Measurements from ENCODE around the gene PANX2. TPM values are rescaled to one million over a fixed set of nuclear protein-coding genes. Genes with fewer than 3 reads are reported as not detected.
"Not testable (repeated sequence)": the region's sequence is repeated elsewhere in the genome, so short reads cannot be mapped to it uniquely, and the experiment has no call there.

PANX2 gene
- total RNA-seq, 1 experiment from 2014 or later, result not detected

GRCh38 chr22:50141891-50142363 lies 28.6 kb upstream of the PANX2 start:
- no peaks in the 10 kb centered on the region; the same call in 1 of the 2 replicates for H3K27me3 ChIP-seq
- H3K27ac ChIP-seq, result no peak overlapping the region
- no peaks in the 10 kb centered on the region for H3K36me3 ChIP-seq
- no peak overlapping the region for H3K4me3 ChIP-seq
- H3K4me1 ChIP-seq, result no peaks in the 10 kb centered on the region
- DNase-seq, result no peak
- no peaks in the 10 kb centered on the region for H3K9me3 ChIP-seq (replicated peaks)

DNA sequence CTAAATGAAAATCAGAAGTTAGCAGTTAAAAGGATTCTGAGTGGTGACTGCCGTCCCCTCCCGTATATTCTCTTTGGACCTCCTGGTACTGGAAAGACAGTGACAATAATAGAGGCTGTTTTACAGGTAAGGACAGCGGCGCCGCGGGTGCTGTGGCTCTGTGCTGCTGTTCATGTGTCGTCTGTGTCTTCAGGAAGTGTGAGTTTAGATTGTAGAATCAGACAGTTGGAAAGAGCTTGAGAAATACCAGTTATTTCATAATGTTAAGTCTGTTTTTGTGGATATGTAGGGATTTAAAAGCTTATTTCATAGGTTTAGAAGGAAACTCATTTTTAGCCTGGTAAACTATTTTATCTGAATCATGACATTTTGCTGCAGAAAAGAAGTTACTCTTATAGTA lies 27.4 kb upstream of the PANX2 start:
- no peaks in the 10 kb centered on the region for H3K9me3 ChIP-seq (replicated peaks)
- no peaks in the 10 kb centered on the region; the same call in 1 of the 2 replicates for H3K27me3 ChIP-seq
- no peak overlapping the region for H3K27ac ChIP-seq
- no peak for DNase-seq
- no peak overlapping the region for H3K4me3 ChIP-seq
- no peaks in the 10 kb centered on the region for H3K36me3 ChIP-seq
- no peaks in the 10 kb centered on the region for H3K4me1 ChIP-seq

DNA sequence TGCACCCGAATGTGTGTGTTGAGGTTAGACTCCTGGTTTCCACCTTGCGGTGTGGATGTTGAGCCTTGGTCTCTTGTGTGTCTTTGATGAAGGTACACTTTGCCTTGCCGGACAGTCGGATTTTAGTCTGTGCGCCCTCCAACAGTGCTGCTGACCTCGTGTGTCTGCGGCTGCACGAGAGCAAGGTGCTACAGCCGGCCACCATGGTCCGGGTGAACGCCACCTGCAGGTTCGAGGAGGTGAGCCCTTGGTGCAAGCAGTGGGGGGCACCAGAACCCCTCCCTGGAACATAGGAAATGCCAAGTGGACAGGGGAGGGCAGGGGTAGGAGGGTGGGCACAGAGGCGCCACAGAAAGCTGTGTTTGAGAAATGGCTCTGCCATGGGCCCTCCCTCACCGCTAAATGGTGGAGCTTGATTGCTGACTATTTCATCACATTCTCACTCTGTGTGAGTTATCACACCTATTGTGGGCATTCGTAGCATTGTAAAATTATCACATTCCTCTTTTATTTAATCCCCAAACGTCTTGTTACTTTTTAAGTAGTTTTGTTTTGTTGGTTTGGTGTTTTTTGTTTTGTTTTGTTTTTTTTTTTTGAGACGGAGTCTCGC lies 26.4 kb upstream of the PANX2 start:
- Histone ChIP-seq H3K27me3 (no peaks in the 10 kb centered on the region; the same call in 1 of the 2 replicates), H3K4me1 (no peaks in the 10 kb centered on the region), H3K9me3 (replicated peaks) (no peaks in the 10 kb centered on the region), H3K27ac (no peak overlapping the region), H3K4me3 (no peak overlapping the region), H3K36me3 (no peaks in the 10 kb centered on the region)
- no peak for DNase-seq

DNA sequence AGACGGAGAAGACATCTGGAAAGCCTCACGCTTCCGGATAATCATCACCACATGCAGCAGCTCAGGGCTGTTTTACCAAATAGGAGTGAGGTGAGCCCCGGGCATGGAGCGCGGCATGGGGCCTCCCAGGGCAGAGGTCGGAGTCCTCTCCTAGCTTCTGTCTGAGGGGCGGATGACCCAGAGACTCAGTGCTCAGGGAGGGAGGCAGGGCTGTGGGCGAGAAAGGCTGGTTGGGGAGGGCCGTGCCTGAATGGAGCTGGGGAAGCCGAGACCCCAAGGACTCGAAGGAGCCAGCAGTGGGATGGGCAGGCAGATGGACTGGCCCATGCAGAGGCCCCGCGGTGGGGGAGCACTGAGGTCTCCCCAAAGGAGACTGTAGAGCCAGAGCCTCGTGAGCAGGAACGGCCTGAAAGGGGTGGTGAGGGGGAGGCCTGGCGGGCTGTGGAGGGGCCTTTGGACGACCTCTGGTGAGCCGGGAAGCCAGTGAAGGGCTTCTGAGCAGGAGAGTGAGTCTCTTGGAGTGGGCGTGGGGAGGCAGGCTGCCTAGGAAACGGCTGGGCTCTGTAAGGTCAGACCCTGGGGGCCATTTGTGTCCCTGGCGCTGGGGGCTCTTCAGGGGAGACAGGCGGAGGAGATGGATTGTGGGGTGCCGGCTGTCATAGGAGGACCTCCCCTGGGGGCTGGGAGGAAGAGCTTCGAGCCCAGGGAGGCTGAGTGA lies 24.7 kb upstream of the PANX2 start:
- DNase-seq, result no peak
- H3K27me3 ChIP-seq, result peaks cover 5% of the 10 kb centered on the region; the same call in 1 of the 2 replicates
- no peak overlapping the region for H3K27ac ChIP-seq
- no peaks in the 10 kb centered on the region for H3K36me3 ChIP-seq
- H3K4me1 ChIP-seq, result no peaks in the 10 kb centered on the region
- no peak overlapping the region for H3K4me3 ChIP-seq
- no peaks in the 10 kb centered on the region for H3K9me3 ChIP-seq (replicated peaks)

GRCh38 chr22:50146439-50147238 lies 23.9 kb upstream of the PANX2 start:
- Histone ChIP-seq H3K4me1 (no peaks in the 10 kb centered on the region), H3K27ac (no peak overlapping the region), H3K4me3 (no peak overlapping the region), H3K9me3 (replicated peaks) (no peaks in the 10 kb centered on the region), H3K27me3 (peaks cover 8% of the 10 kb centered on the region; the same call in 1 of the 2 replicates), H3K36me3 (no peaks in the 10 kb centered on the region)
- no peak for DNase-seq

DNA sequence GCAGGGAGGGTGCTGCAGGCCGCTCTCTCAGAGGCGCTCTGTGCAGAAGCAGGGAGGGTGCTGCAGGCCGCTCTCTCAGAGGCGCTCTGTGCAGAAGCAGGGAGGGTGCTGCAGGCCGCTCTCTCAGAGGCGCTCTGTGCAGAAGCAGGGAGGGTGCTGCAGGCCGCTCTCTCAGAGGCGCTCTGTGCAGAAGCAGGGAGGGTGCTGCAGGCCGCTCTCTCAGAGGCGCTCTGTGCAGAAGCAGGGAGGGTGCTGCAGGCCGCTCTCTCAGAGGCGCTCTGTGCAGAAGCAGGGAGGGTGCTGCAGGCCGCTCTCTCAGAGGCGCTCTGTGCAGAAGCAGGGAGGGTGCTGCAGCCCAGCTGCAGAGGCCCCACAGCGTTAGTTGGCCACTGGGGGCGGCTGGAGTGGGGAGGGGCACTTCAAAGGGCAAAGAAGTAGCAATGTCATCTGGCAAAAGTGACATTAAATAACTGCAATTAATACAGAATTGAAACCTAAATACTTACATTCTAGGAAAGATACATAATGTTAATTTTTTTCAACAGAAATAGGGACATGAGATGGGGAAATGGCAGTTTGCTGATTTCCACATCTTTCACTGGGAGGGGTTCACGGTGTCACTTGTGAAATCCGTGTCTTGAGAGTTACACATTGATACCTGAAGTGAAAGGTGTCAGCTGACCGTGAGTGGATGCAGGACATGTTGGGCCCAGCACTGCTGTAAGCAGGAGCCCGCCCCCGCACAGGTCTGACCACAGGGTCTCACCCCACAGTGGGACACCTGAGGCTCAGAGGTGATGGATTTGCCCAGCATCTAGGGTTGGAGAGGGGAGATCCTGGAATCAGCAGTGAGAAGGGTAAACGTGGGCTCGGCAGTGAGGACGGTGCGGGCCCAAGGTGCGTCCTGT lies 23.0 kb upstream of the PANX2 start:
- DNase-seq; H3K27ac ChIP-seq; H3K4me1 ChIP-seq; H3K4me3 ChIP-seq; H3K36me3 ChIP-seq; H3K9me3 ChIP-seq (replicated peaks): not testable (repeated sequence)
- H3K27me3 ChIP-seq, result peaks cover 11% of the 10 kb centered on the region; the same call in 1 of the 2 replicates

- H3K4me3 ChIP-seq, result no peak overlapping the region
- no peaks in the 10 kb centered on the region for H3K36me3 ChIP-seq
- DNase-seq, result no peak
- H3K27ac ChIP-seq, result no peak overlapping the region
- H3K27me3 ChIP-seq, result peaks cover 12% of the 10 kb centered on the region; the same call in 1 of the 2 replicates
- H3K9me3 ChIP-seq (replicated peaks), result no peaks in the 10 kb centered on the region
- H3K4me1 ChIP-seq, result no peaks in the 10 kb centered on the region
Observed at GRCh38 chr22:50148166-50148500, 22.4 kb upstream of the PANX2 start.

DNA sequence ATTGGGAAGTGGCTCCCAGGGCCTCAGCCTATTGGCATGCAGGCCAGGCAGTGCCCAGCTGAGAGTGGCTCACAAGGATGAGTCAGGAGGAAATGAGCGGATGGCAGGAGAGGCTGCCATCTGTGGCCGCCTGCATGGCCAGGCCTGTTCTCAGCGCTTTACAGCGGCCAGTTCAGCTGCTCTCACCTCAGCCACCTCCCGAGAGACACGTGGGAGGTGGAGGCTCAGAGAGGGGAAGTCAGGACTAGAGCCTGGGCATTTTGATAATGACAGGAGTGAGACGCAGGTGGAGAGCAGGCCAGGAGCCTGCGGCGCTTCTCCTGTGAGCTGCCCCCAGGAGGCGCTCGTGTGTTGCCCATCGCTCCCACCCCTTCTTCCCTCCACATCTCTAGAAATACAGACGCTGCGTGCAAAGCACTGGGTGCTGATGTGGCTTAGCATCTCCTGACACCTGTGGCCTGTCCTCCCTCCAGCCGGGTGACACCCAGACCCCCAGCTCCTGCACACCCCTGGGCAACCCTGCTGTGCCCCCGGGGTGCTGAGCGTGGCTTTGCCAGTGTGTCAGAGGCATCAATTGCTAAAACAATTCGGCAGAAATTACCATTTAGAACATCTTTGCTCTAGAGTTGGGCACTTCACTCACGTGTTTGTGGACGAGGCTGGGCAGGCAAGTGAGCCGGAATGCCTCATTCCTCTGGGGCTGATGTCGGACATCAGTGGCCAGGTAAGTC lies 21.4 kb upstream of the PANX2 start:
- peak; percentile 65 to 83 for DNase-seq
- Histone ChIP-seq H3K9me3 (replicated peaks) (no peaks in the 10 kb centered on the region), H3K4me1 (no peaks in the 10 kb centered on the region), H3K4me3 (no peak overlapping the region), H3K36me3 (no peaks in the 10 kb centered on the region), H3K27ac (no peak overlapping the region), H3K27me3 (peaks cover 16% of the 10 kb centered on the region; the same call in 1 of the 2 replicates)

DNA sequence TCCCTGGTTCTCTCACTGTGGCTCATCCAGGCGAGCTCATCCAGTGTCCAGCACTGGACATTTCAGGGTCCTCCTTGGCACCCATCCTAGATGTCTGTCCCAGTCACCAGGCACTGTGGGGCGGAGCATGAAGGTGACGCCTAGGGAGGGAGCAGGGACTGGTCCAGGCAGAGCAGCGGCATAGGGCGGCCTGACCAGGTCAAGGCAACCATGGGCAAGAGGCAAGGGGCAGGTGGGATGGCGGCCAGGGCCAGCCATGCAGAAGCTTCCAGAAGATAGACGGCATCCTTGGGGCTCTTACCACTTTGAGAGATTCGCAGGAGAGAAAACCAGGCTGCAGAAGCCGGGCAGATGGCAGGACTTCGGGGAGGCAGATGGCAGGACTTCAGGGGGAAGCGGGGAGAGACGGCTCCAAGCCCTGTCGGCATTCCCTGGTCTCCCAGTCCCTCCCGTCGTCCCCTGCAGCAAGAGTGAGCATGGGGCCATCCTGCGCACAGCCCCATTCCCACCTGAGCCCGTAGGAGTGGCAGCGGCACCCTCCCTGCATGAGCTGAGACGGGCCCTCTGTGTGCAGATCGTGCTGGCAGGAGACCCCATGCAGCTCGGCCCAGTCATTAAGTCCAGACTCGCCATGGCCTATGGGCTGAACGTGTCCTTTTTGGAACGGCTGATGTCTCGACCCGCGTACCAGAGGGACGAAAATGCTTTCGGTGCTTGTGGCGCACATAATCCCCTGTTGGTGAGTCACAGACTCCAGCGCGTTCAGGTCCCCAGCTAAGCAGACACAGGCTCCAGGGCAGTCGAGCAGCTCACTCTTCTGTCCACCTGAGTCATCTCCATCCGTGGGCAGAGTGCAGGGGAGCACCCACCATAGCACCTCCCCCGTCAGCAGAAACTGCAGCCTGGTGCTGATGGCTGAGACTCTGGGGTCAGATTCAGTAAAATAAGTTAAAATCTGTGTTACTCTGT lies 20.1 kb upstream of the PANX2 start:
- Histone ChIP-seq H3K4me3 (no peak overlapping the region), H3K4me1 (no peaks in the 10 kb centered on the region), H3K9me3 (replicated peaks) (no peaks in the 10 kb centered on the region), H3K36me3 (no peaks in the 10 kb centered on the region), H3K27ac (no peak overlapping the region), H3K27me3 (peaks cover 16% of the 10 kb centered on the region; the same call in 1 of the 2 replicates)
- DNase-seq, result no peak

GRCh38 chr22:50151571-50152537 lies 18.7 kb upstream of the PANX2 start:
- no peaks in the 10 kb centered on the region for H3K36me3 ChIP-seq
- H3K27ac ChIP-seq, result no peak overlapping the region
- H3K4me1 ChIP-seq, result no peaks in the 10 kb centered on the region
- H3K27me3 ChIP-seq, result peaks cover 16% of the 10 kb centered on the region; the same call in 1 of the 2 replicates
- H3K9me3 ChIP-seq (replicated peaks), result no peaks in the 10 kb centered on the region
- no peak for DNase-seq
- no peak overlapping the region for H3K4me3 ChIP-seq

DNA sequence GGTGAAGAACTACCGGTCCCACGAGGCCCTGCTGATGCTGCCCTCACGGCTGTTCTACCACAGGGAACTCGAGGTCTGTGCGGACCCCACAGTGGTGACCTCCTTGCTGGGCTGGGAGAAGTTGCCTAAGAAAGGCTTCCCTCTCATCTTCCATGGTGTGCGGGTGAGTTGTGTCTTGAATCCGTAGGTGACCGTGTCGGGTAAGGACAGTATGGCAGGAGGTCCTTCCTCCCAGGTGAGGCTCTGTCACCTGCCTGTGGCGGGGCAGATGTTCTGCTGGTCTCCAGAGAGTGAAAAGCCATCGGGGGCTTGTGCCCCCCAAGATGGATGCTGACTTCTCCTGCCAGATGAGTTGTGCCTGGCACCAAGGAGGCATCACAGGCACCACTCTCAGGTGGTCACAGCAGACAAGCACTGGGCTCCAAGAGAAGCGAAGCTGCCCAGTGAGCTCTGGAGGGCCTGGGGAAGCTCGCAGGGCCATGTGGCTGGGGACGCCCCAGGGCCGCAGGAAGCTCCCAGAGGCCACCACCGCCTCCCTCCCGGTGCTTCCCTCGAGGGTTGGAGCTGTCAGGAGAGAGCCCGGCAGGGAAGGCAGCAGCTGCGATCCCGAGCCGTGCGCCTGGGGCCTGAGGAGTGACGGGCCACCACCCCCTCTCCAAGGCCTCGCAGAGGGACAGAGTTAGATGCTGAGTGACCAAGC lies 17.3 kb upstream of the PANX2 start:
- no peaks in the 10 kb centered on the region for H3K4me1 ChIP-seq
- no peak for DNase-seq
- H3K27me3 ChIP-seq, result peaks cover 16% of the 10 kb centered on the region; the same call in 1 of the 2 replicates
- no peak overlapping the region for H3K27ac ChIP-seq
- no peaks in the 10 kb centered on the region for H3K36me3 ChIP-seq
- H3K4me3 ChIP-seq, result no peak overlapping the region
- no peaks in the 10 kb centered on the region for H3K9me3 ChIP-seq (replicated peaks)

Data from SJCRH30 (cell line).